SK-N-SH (cell line): ENCODE results near the gene TMTC2.

ENCODE experiments used
- CTCF ChIP-seq: fragments of 200-600 bp; sonication (generic); IDR thresholded peaks from 2 replicates; pipeline ENCODE4 v1.6.1; 2017; ENCODE audit warnings: antibody characterized with exemption, mild to moderate bottlenecking, moderate library complexity
- EZH2phosphoT487 ChIP-seq: fragments of 200-600 bp; sonication (generic); IDR thresholded peaks from 2 replicates; pipeline ENCODE4 v1.6.1; 2017; ENCODE audit warnings: low read depth, mixed run types, mild to moderate bottlenecking, antibody characterized with exemption, moderate library complexity, borderline replicate concordance
- FOXM1 ChIP-seq: IDR thresholded peaks from 2 replicates; pipeline ENCODE4 v1.4.0; 2012; ENCODE audit warnings: low read depth, mild to moderate bottlenecking
- MAX ChIP-seq: IDR thresholded peaks from 2 replicates; pipeline ENCODE4 v1.4.0; 2012; ENCODE audit warnings: low read depth
- PBX3 ChIP-seq: IDR thresholded peaks from 2 replicates; pipeline ENCODE4; 2012
- RAD21 ChIP-seq: IDR thresholded peaks from 2 replicates; pipeline ENCODE4 v1.6.1; 2012; ENCODE audit warnings: mild to moderate bottlenecking, low read length
- REST ChIP-seq: IDR thresholded peaks from 2 replicates; pipeline ENCODE4 v1.6.1; 2012; ENCODE audit warnings: mild to moderate bottlenecking, low read depth, low read length, moderate library complexity
- SIN3A ChIP-seq: IDR thresholded peaks from 2 replicates; pipeline ENCODE4 v1.6.1; 2012; ENCODE audit warnings: low read depth, mild to moderate bottlenecking, low read length, moderate library complexity, borderline replicate concordance
- TEAD4 ChIP-seq: IDR thresholded peaks from 2 replicates; pipeline ENCODE4 v1.4.0; 2012; ENCODE audit warnings: mild to moderate bottlenecking, borderline replicate concordance; ENCODE audit not compliant: insufficient read depth

DNA sequence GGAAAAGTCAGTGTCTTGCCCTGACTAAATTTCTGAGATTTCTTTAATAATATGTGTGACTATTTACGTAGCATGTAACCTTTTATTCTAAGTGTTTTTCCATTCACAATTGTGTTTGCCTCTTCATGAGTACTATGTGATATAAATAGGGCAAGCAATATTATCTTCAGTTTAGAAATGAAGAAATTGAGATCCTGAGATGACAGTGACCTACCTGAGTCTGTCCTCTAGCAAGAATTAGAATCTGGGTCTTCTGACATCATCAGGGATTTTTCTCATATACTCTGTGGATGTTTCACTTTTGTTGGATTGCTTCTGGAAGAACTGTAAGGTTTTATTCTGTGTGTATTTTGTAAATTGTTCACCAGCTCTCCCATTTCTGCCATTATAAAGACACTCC, 35.0 kb downstream of the TMTC2 start:
- TF ChIP-seq MAX (no peak), SIN3A (no peak), CTCF (no peak), RAD21 (no peak), EZH2phosphoT487 (no peak), REST (no peak), TEAD4 (no peak), FOXM1 (no peak), PBX3 (no peak)
